ENCODE results near the gene NIT2. TPM values are rescaled to one million over a fixed set of nuclear protein-coding genes. Genes with fewer than 3 reads are reported as not detected.

NIT2 gene
- total RNA-seq, 2 experiments from 2014 or later: 36.8 to 38.8 TPM

DNA sequence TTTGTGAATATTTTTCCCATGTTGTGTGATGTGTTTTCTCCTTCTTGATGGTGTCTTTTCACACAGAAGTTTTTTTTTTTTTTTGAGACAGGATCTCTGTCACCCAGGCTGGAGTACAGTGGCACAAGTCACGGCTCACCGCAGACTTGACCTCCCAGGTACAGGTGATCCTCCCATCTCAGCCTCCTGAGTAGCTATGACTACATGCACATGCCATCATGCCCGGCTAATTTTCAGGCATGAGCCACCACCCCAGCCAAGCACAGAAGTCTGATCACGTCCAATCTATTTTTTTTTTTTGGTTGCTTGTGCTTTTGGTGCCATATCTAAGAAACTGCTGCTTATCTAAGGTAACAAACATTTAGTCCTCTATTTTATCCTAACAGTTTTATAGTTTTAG lies 41.7 kb downstream of the NIT2 start:
- CTCF ChIA-PET: interaction anchor here (0.7 kb wide), 1 partner anchor 10 kb away, joined by 3 read pairs; no protein-coding TSS in a partner anchor
- POLR2A ChIA-PET: interaction anchor here (1.3 kb wide), 1 partner anchor 25 kb away, joined by 3 read pairs; the partner anchor contains the start of genes LNP1 and TOMM70
- H3K4me1 Mint-ChIP-seq: no peaks in the 10 kb centered on the region

DNA sequence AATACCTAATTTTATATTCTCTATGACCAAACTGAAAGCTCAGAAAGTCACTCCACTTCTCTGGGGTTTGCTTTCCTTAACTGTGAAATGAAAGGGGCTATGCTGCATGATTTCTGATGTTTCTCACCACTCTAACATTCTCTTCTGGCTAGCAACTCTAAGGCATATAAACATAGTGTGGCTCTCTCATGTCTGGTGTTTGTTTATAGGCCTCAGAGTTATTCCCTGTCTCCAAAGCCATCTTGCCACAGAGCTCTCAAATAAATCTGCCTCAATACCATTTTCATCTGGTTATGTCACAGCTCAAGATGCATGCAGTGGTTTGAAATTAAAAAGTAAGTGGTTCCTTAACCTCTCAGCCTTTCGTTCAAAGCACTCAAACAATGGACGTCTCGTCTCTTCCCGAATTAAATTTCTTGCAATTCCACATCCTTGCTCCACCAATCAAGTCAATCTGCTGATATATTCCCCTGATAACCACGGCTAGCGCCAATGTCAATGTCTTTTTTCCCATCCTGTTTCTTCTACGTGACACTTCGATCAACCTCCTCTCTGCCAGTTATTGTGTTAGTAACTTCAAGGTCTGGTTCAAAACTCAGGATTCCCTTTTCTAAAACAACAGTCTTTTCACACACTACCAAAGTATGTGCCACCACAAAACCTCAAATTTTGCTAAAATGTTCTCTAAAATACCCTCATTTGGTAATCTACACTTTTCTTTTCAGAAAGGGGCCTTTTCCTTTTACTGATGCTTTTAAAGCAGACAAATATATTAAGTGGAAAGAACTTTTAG lies 50.4 kb downstream of the NIT2 start:
- H3K27ac Mint-ChIP-seq: no peak overlapping the region
- DNase-seq: no peak
- POLR2A ChIA-PET: interaction anchor here (1.9 kb wide), 1 partner anchor 15 kb away, joined by 6 read pairs; no protein-coding TSS in a partner anchor
- CTCF ChIA-PET: no interaction called here
- no peaks in the 10 kb centered on the region for H3K27me3 Mint-ChIP-seq
- no peak overlapping the region for H3K4me3 Mint-ChIP-seq
- H3K36me3 Mint-ChIP-seq (ENCODE audit: low read depth): peaks cover 46% of the 10 kb centered on the region
- H3K9me3 Mint-ChIP-seq: peaks cover 12% of the 10 kb centered on the region
- peaks cover 2% of the 10 kb centered on the region for H3K4me1 Mint-ChIP-seq

More for the DNA sequence above, 41.7 kb downstream of the NIT2 start:
- Mint-ChIP-seq H3K36me3 (ENCODE audit: low read depth) (peaks cover 56% of the 10 kb centered on the region), H3K4me3 (no peak overlapping the region), H3K9me3 (no peaks in the 10 kb centered on the region), H3K27ac (no peak overlapping the region), H3K27me3 (no peaks in the 10 kb centered on the region)
- DNase-seq: no peak

DNA sequence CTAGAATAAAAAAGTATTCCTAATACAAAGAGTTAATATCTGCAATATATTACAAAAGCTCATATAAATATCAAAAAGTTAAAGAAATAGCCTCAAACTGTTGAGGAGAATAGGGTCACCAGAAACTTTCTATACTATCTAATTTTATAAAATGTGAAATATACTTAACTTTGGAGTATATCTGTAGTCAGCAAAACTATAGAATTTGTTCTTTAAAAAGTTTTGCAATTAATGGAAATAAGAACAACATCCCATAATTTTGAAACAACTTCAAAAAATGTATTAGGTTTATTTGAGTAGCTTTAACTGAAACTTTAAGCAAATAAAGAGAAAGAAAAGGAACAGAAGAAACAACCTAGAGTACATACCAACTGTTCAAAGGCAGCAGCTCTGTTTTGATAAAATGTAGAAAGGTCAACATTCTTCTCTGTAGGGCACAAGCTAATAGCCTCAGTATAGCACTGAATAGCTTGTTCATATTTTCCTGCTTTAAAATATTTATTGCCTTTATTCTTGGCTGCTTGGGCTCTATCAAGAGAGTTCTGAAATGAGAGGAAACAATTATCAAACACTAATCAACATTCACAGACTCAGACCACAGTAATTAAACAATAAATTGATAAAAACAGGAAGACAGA lies 52.0 kb downstream of the NIT2 start:
- ChIA-PET CTCF (interaction anchor here (0.6 to 0.8 kb wide), 2 partner anchors 10 to 14 kb away, joined by 3 read pairs; partner anchors contain the start of genes LNP1 and TOMM70), POLR2A (interaction anchor here (1.8 to 1.9 kb wide), 2 partner anchors 14 to 16 kb away, joined by 6 read pairs; no protein-coding TSS in a partner anchor)

DNA sequence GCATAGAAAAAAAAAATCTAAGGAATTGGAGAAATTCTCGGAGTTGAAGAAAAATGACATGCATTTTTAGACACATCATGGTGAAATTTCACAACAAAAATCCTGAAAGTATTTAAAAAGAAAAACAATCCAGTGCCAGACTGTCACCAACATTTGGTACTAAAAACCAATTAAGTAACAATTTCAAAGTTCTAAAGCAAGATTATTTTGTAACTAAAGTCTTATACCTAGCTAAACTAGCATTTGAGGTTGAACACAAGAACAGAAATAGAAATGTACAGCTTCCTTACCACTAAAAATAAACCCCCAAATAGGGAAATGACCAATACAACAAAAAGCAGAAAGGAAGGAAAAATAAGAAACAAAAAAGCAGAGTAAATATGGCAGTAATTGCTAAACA lies 54.5 kb downstream of the NIT2 start:
- H3K36me3 Mint-ChIP-seq (ENCODE audit: low read depth): peaks cover 44% of the 10 kb centered on the region
- no peaks in the 10 kb centered on the region for H3K27me3 Mint-ChIP-seq
- H3K4me3 Mint-ChIP-seq: no peak overlapping the region
- H3K27ac Mint-ChIP-seq: no peak overlapping the region
- peaks cover 12% of the 10 kb centered on the region for H3K9me3 Mint-ChIP-seq
- CTCF ChIA-PET: no interaction called here
- POLR2A ChIA-PET: interaction anchor here (4.3 kb wide), 1 partner anchor 12 kb away, joined by 32 read pairs; the partner anchor contains the start of genes LNP1 and TOMM70
- H3K4me1 Mint-ChIP-seq: peaks cover 7% of the 10 kb centered on the region
- DNase-seq: no peak

More for the DNA sequence above, 52.0 kb downstream of the NIT2 start:
- Mint-ChIP-seq H3K9me3 (peaks cover 12% of the 10 kb centered on the region), H3K4me1 (peaks cover 2% of the 10 kb centered on the region), H3K36me3 (ENCODE audit: low read depth) (peaks cover 41% of the 10 kb centered on the region), H3K27ac (no peak overlapping the region), H3K27me3 (no peaks in the 10 kb centered on the region), H3K4me3 (no peak overlapping the region)
- DNase-seq: no peak

DNA sequence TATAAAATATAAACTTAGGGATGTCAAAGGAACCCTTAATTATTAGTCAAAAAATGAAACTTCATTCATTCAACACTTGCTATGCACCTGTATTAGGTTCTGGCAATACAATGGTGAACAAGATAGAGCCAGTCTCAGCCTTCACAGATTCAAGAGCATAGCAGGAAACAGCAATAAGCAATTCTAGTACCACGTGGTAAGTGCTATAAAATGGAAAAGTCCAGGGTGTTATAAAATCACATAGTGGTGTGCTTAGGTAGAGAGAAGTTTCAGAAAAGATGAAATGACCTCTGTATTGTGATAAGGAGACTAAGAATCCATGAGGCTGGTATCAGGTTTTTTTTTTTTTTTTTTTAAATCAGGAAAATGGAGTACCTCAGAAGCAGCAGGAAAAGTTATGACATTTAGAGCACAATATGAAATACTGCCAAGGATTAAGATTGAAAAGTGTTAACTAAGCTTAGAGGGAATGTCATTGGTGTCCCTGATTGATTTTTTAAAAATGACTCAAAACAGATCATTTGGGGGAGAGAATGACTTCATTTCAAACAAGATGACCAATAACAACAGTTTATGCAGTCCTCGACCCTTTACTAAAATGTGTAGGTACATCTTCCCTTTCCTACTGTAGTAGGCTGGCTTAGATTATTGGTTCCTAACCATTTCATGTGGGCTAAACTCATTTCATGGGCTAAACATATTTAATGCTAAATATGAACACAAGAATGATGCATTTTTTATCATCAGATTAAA lies 61.3 kb downstream of the NIT2 start:
- Mint-ChIP-seq H3K36me3 (ENCODE audit: low read depth) (peaks cover 23% of the 10 kb centered on the region), H3K27ac (no peak overlapping the region), H3K4me3 (no peak overlapping the region), H3K9me3 (no peaks in the 10 kb centered on the region), H3K27me3 (no peaks in the 10 kb centered on the region), H3K4me1 (peaks cover 46% of the 10 kb centered on the region)
- no peak for DNase-seq
- ChIA-PET CTCF (interaction anchor here (0.7 to 1.1 kb wide), 2 partner anchors 40 to 332 kb away, joined by 4 to 5 read pairs; no protein-coding TSS in a partner anchor), POLR2A (no interaction called here)

DNA sequence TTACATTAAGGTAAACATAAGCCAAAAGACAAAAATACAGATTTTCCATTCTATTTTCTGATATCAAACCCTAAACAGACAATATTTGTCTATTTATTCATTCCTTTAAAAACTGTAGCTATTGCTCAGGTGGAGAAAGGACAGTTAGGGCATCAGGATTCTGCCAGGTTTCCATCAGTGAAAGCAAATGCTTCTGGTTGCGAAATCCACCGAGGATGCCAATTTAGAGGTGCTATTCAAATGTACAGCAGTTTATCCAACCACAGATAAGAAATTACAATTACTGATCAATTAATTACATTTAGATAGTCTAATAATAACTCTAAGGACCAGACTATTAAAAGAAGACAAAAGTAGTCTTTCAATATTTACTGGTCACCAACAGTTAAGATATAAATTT lies 62.4 kb downstream of the NIT2 start:
- Mint-ChIP-seq H3K36me3 (ENCODE audit: low read depth) (peaks cover 20% of the 10 kb centered on the region), H3K27me3 (no peaks in the 10 kb centered on the region), H3K4me3 (no peak overlapping the region), H3K4me1 (peaks cover 50% of the 10 kb centered on the region), H3K27ac (no peak overlapping the region), H3K9me3 (no peaks in the 10 kb centered on the region)
- DNase-seq: no peak
- ChIA-PET POLR2A (no interaction called here), CTCF (interaction anchor here (0.7 kb wide), 1 partner anchor 251 kb away, joined by 3 read pairs; no protein-coding TSS in a partner anchor)

DNA sequence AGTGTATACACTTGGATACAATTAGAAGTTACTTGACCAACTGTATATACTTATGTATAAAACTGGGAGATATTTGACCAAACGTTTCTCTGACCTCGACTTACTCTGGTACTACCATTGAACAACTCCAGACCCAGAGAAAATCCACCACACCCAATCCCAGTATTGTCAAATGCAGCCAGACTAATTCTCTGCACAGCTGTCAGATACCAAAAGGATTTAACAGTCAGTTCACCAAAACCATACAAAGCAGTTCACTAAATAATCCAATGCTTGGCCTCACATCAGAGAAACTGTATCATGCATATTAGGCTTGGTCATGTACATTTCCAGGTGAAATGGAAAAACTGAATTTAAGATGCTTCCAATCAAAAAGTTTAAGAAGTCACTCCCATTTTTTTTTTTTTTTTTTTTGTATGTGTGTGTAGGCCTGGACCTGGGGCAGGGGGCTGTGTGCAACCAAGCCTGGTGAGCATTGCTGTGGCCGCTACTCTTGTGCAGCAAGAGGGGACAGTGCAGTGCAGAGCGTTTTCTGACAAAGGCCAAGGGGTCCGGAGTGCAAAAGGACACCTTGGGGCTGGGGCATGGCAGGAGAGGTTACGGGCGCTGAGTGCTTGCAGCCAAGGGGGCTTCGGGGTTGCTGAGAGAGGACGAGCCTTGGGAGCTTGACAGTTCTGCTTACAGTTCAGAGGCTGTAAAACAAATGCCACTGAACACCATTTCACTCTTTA lies 64.9 kb downstream of the NIT2 start:
- Mint-ChIP-seq H3K9me3 (no peaks in the 10 kb centered on the region), H3K4me1 (peaks cover 65% of the 10 kb centered on the region), H3K27me3 (no peaks in the 10 kb centered on the region), H3K27ac (peak overlapping the region; percentile 97), H3K36me3 (ENCODE audit: low read depth) (peaks cover 12% of the 10 kb centered on the region), H3K4me3 (peak overlapping the region; percentile 90)
- ChIA-PET POLR2A (interaction anchor here (0.8 to 4.5 kb wide), 11 partner anchors 9 to 582 kb away, joined by 3 to 44 read pairs (median 6); partner anchors contain the start of genes CMSS1, NIT2 and TBC1D23), CTCF (interaction anchor here (2.5 kb wide), 1 partner anchor 82 kb away, joined by 15 read pairs; no protein-coding TSS in a partner anchor)
- DNase-seq: no peak

DNA sequence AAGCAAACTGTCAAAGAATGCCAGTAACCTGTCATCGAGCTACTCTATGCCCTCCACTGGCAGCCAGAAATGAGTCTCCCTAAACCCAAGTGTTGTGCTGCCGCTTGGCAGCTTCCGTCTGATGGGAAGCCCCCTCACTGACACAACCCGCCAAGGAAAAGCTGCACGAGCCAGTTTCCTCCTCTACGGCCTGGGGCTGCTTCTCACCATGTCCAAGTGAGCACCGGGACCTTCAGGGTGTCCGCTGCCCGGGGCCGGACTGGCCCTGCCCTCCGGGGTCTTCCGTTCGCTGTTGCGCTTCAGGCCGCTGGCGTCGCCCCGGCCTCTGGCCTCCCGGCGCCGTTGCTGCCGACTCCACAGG lies 65.8 kb downstream of the NIT2 start:
- Mint-ChIP-seq H3K27me3 (no peaks in the 10 kb centered on the region), H3K9me3 (peaks cover 2% of the 10 kb centered on the region)

DNA sequence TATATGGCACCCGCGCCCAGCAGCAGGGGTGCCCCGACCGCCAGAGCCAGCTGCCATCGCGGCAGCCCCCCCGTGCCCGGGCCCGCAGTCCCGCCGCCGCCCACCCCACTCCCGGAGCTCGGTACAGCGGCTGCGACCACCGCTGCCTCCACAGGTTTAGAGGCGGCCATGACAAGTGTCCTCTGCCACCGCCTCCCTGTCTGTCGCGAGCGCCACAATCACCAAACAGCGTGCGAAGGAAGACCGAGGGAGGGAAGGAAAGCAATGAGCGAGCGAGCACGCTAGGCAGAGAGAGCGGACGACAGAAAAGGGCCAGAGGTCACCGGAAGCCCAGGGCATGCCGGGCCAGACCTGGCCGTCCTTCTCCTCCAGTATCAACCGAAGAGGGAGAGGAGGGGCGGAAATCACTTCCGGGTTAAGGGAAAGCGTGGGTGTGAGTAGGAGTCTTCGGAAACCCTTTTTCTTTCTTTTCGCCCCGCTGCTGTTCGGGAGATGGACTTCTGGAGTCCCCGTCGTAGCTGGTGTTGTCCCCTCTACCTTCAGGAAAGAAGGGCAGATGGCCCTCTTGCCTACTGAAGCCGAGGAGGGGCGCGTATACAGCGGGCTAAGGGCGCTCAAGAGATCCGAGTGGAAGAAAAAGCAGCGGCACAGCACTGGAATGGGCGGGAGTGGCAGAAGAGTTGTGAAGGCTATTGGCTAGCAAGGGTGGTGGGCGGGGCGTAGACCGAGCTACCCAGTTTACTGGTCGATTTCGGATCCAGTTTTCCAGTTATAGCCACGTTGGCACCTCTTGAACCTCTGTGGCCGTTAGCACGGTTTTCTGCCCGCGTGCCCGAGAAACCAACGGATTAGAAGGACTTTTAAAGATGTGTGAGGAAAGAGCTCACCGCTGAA lies 66.5 kb downstream of the NIT2 start, which contains the start of the genes LNP1 and TOMM70:
Gene LNP1, plus strand, starts transcription at position 760 of the 894 bp plus-strand sequence. CDS start 28,191 bp downstream, outside the sequence.
Gene TOMM70, minus strand, starts transcription at position 310 of the 894 bp plus-strand sequence. Its CDS starts 140 bp downstream, at position 170.
- Mint-ChIP-seq H3K36me3 (ENCODE audit: low read depth) (peaks cover 20% of the 10 kb centered on the region), H3K9me3 (peaks cover 5% of the 10 kb centered on the region), H3K27me3 (no peaks in the 10 kb centered on the region), H3K4me1 (peaks cover 66% of the 10 kb centered on the region), H3K4me3 (peak within 1 kb of the TSS; percentile 90), H3K27ac (peak within 1 kb of the TSS; percentile 97)
- CTCF ChIA-PET: interaction anchor here (1.0 to 2.5 kb wide), 4 partner anchors 14 to 84 kb away, joined by 3 to 15 read pairs (median 4); partner anchors contain the start of gene NIT2
- POLR2A ChIA-PET: interaction anchor here (0.8 to 4.5 kb wide), 42 partner anchors 9 to 1878 kb away, joined by 3 to 44 read pairs (median 5); partner anchors contain the start of genes CLDND1, CMSS1, NIT2 and TBC1D23
- peak; percentile 95 for DNase-seq

More for the DNA sequence above, 65.8 kb downstream of the NIT2 start:
- Mint-ChIP-seq H3K27ac (peak overlapping the region; percentile 97), H3K4me3 (peak overlapping the region; percentile 90), H3K4me1 (peaks cover 68% of the 10 kb centered on the region), H3K36me3 (ENCODE audit: low read depth) (peaks cover 15% of the 10 kb centered on the region)
- DNase-seq: peak; percentile 54
- ChIA-PET POLR2A (interaction anchor here (0.8 to 4.5 kb wide), 18 partner anchors 10 to 583 kb away, joined by 3 to 44 read pairs (median 5); partner anchors contain the start of genes CMSS1, NIT2 and TBC1D23), CTCF (interaction anchor here (1.0 to 2.5 kb wide), 3 partner anchors 14 to 83 kb away, joined by 3 to 15 read pairs (median 5); partner anchors contain the start of gene NIT2)

DNA sequence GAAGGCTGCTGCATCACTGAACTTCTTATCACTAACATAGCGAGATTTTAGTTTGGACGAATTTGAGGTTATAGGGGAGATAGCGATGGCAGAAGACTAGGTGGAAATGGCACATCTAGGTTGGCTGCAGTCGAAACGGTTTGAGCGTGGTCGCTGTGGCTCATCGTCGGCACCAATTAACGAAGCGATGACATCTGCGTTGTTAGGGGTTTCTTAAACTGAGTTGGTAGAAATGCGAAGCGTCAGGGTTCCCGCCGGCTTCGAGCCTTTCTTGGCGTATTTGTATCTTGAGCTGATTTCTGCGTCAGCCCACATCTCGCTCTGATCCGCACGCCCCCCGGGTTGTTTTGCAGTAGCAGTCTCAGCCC lies 67.1 kb downstream of the NIT2 start:
- Mint-ChIP-seq H3K27me3 (no peaks in the 10 kb centered on the region), H3K27ac (peak overlapping the region; percentile 97), H3K9me3 (peaks cover 5% of the 10 kb centered on the region), H3K4me1 (peaks cover 61% of the 10 kb centered on the region), H3K4me3 (peak overlapping the region; percentile 90), H3K36me3 (ENCODE audit: low read depth) (peaks cover 23% of the 10 kb centered on the region)
- ChIA-PET CTCF (interaction anchor here (1.0 to 2.5 kb wide), 4 partner anchors 15 to 84 kb away, joined by 3 to 15 read pairs (median 4); partner anchors contain the start of gene NIT2), POLR2A (interaction anchor here (0.8 to 4.5 kb wide), 37 partner anchors 8 to 1879 kb away, joined by 3 to 44 read pairs (median 5); partner anchors contain the start of genes CLDND1, CMSS1, NIT2 and TBC1D23)
- DNase-seq: peak; percentile 60
